HG02938 (cell line): ENCODE results near the gene TTC36.
"Not testable (repeated sequence)": the region's sequence is repeated elsewhere in the genome, so short reads cannot be mapped to it uniquely, and the experiment has no call there.

ENCODE experiments used
- ATAC-seq: cut with Tn5 transposase; IDR thresholded peaks from one replicate; pipeline ENCODE4 v1.9.1; 2021; ENCODE audit warnings: mild to moderate bottlenecking, moderate library complexity; ENCODE audit not compliant: unreplicated experiment

TTC36 gene, protein sequence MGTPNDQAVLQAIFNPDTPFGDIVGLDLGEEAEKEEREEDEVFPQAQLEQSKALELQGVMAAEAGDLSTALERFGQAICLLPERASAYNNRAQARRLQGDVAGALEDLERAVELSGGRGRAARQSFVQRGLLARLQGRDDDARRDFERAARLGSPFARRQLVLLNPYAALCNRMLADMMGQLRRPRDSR

DNA sequence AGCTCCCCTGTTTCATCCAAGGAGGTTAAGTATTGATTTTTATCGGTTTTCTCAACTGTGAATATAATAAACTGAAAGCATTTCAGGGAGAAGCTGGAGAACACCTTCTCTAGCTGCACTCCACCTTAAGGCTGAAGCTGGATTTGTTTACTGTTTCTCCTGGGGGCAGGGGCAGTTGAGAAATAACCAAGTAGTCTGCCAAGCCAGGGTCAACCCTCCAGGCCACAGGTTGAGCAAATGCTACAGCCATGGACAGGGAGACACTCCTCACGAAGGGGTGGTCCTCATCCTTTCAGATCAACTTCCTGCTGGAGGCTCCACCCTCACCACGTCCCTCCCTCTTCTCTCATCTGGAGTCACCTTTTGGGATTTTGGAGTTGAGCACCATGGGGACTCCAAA lies at the start of gene TTC36:
TSS of gene TTC36 (plus strand) at position 366 of the 400 bp plus-strand sequence. CDS start at position 387, 21 bp downstream.
- no peak for ATAC-seq

DNA sequence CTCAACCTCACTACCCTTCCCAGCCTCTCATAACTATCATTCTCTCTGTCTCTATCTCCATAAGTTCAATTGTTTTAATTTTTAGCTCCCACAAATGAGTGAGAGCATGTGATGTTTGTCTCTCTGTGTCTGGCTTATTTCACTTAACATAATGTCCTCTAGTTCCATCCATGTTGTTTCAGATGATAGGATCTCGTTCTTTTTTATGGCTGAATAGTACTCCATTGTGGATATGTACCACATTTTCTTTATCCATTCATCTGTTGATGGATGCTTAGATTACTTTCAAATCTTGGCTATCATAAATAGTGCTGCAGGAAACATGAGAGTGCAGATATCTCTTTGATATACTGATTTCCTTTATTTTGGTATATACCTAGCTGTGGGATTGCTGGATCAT lies 46.0 kb upstream of the TTC36 start:
- not testable (repeated sequence) for ATAC-seq

DNA sequence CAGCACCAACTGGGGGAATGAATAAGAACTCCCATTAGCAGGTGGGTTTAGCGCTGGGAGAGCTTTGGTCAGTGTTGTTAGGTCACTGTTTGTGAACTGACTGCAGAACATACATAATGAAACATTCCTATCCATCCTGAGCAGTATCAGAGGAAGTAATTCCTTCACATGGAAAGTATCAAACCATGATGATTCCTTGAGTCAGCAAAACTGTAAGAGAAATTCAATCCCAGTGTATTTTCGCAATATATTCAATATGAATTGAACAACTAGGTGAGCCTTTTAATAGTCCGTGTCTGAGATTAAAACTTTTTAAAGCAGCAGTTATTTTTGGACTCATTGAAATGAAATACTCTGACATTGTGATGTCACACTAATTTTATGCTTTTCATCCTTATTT lies 42.9 kb upstream of the TTC36 start:
- ATAC-seq, result no peak

DNA sequence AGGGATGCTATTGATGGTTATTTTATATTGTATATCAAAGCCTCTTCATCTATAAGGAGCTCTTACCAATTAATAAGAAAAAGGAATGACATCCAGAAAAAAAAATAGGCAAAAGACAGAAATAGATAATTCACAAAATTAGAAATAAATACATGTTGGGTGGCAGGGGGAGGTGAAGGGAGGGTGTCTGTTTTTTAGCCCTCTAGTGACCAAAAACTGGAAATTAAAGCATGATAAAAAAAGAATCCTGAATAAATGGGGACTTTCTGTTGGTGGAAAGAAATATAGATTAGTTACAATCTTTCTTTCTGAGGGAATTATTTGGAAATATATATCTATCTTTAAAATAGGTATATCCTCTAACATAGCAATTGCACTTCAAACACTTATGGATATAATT lies 42.0 kb upstream of the TTC36 start:
- no peak for ATAC-seq

DNA sequence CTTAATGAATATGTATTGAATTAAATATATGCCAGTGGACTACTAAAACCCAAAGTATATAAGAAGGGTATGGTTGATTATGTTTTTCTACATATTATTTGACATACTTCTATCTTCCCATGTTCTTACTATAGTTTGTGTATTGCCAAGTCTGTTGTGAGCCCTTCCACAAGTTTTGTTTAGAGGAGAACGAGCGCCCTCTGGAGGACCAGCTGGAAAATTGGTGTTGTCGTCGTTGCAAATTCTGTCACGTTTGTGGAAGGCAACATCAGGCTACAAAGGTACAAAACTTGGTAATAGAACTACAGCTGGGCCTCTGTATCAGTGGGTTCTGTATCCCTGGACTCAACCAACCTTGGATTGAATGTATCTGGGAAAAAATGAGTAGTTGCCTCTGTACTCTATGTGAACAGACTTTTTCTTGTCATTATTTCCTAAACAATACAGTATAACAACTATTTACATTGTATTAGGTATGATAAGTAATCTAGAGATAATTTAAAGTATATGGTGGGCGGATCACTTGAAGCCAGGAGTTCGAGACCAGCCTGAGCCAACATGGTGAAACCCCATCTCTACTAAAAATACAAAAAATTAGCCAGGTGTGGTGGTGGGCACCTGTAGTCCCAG lies 38.7 kb upstream of the TTC36 start:
- ATAC-seq, result no peak

DNA sequence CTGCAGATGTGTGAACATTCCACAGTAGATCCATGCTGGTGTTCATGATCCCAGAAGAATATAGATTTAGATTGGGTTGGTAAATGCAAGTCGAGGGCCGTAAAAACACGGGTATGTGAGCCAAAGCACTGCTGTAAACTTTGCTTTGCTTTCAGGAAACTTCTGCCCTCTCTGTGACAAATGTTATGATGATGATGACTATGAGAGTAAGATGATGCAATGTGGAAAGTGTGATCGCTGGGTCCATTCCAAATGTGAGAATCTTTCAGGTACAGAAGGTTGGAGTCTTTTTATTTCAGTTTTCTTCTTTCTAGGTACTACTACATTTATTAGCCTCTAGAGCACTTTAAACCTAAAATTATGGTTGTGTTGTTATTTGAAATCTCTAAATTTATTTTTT lies 36.2 kb upstream of the TTC36 start:
- no peak for ATAC-seq

DNA sequence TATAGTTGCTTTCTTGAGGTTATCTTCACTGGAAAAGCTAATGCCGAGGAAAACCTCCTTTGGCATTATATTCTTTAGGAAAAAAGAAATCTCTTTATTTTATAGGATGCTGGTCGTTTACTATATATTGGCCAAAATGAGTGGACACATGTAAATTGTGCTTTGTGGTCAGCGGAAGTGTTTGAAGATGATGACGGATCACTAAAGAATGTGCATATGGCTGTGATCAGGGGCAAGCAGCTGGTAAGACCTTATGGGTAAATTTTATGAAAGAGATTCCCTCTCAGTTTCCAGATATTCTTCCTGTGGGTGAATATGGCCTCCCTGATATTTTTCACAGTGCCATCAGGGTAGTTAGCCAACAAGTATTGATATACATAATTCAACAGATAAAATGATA lies 29.4 kb upstream of the TTC36 start:
- ATAC-seq, result no peak

DNA sequence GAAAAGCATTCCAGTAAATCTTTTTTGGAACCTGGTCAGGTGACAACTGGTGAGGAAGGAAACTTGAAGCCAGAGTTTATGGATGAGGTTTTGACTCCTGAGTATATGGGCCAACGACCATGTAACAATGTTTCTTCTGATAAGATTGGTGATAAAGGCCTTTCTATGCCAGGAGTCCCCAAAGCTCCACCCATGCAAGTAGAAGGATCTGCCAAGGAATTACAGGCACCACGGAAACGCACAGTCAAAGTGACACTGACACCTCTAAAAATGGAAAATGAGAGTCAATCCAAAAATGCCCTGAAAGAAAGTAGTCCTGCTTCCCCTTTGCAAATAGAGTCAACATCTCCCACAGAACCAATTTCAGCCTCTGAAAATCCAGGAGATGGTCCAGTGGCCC lies 24.1 kb upstream of the TTC36 start:
- ATAC-seq, result no peak

DNA sequence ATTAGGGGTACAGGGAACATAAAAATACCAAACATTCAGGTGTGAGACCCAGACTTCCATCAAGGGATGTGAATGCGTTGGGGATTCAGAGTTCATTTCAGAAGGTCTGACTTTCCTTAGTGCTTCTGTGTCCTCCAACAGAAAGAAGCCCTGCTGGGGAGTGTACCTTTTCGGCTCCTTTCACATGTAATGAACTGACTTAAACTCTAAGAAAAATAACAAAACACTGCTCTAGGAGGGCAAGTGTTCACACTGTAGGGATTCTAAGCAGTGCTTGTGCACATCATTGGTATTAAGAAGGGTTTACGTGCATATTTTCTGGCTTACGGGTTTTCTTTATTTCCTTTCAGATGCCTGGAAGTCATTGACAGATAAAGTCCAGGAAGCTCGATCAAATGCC lies 15.7 kb upstream of the TTC36 start:
- no peak for ATAC-seq

DNA sequence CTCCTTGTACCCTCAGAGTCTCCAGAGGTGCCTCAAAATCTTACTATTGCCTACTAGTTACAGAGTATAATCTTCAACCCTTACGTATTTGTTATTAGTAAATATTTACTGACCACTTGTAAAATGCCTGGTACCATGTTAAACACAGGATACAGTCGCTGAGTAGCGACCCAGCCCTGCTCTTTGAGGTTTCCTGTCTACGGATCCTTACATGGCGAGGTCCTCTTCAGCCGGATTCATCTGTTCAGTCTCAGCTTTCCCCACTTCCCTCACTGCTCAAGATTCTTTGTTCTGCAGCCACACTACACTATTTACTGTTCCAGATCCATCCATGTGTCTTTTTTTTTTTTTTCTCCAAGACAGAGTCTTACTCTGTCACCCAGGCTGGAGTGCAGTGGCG lies 13.2 kb upstream of the TTC36 start:
- no peak for ATAC-seq

DNA sequence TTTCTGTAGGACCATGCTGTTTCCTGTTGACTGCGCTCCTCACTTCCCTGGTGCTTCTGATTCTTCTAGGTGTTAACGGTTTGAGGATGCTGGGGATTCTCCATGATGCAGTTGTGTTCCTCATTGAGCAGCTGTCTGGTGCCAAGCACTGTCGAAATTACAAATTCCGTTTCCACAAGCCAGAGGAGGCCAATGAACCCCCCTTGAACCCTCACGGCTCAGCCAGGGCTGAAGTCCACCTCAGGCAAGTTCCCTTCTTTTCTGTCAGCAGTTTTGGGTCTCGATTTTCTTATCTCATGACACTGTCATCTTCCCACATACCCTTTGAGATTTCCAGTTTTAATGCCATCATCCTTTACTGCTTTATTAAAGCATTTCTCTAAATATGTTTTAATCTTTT lies 7.7 kb upstream of the TTC36 start:
- no peak for ATAC-seq

DNA sequence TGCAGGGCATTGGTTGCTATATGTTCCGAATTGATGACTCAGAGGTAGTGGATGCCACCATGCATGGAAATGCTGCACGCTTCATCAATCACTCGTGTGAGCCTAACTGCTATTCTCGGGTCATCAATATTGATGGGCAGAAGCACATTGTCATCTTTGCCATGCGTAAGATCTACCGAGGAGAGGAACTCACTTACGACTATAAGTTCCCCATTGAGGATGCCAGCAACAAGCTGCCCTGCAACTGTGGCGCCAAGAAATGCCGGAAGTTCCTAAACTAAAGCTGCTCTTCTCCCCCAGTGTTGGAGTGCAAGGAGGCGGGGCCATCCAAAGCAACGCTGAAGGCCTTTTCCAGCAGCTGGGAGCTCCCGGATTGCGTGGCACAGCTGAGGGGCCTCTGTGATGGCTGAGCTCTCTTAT lies 5.4 kb upstream of the TTC36 start:
- no peak for ATAC-seq

DNA sequence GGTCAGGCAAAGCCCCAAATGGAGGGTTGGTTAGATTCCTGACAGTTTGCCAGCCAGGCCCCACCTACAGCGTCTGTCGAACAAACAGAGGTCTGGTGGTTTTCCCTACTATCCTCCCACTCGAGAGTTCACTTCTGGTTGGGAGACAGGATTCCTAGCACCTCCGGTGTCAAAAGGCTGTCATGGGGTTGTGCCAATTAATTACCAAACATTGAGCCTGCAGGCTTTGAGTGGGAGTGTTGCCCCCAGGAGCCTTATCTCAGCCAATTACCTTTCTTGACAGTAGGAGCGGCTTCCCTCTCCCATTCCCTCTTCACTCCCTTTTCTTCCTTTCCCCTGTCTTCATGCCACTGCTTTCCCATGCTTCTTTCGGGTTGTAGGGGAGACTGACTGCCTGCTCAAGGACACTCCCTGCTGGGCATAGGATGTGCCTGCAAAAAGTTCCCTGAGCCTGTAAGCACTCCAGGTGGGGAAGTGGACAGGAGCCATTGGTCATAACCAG lies 4.7 kb upstream of the TTC36 start:
- no peak for ATAC-seq

DNA sequence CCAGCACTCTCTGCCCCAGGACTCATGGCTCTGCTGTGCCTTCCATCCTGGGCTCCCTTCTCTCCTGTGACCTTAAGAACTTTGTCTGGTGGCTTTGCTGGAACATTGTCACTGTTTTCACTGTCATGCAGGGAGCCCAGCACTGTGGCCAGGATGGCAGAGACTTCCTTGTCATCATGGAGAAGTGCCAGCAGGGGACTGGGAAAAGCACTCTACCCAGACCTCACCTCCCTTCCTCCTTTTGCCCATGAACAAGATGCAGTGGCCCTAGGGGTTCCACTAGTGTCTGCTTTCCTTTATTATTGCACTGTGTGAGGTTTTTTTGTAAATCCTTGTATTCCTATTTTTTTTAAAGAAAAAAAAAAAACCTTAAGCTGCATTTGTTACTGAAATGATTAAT lies 2.9 kb upstream of the TTC36 start:
- no peak for ATAC-seq

DNA sequence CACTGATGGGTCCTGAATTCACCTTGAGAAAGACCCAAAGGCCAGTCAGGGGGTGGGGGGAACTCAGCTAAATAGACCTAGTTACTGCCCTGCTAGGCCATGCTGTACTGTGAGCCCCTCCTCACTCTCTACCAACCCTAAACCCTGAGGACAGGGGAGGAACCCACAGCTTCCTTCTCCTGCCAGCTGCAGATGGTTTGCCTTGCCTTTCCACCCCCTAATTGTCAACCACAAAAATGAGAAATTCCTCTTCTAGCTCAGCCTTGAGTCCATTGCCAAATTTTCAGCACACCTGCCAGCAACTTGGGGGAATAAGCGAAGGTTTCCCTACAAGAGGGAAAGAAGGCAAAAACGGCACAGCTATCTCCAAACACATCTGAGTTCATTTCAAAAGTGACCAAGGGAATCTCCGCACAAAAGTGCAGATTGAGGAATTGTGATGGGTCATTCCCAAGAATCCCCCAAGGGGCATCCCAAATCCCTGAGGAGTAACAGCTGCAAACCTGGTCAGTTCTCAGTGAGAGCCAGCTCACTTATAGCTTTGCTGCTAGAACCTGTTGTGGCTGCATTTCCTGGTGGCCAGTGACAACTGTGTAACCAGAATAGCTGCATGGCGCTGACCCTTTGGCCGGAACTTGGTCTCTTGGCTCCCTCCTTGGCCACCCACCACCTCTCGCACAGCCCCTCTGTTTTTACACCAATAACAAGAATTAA lies 2.4 kb upstream of the TTC36 start:
- ATAC-seq, result no peak

DNA sequence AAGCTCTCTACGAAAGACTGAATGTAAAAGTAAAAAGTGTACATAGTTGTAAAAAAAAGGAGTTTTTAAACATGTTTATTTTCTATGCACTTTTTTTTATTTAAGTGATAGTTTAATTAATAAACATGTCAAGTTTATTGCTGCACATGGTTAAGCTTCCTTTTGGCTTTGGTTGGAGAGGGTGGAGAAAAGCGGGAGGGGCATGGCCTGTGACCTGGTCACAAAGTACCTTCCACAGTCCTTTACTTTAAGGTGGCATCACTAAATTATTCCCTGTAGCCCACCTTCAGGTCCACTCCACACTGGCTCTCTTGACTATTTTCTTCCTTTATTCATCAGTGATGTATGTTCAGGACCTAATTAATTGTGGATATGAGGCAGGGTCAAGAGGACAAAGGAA lies 586 bp upstream of the TTC36 start:
- no peak for ATAC-seq

DNA sequence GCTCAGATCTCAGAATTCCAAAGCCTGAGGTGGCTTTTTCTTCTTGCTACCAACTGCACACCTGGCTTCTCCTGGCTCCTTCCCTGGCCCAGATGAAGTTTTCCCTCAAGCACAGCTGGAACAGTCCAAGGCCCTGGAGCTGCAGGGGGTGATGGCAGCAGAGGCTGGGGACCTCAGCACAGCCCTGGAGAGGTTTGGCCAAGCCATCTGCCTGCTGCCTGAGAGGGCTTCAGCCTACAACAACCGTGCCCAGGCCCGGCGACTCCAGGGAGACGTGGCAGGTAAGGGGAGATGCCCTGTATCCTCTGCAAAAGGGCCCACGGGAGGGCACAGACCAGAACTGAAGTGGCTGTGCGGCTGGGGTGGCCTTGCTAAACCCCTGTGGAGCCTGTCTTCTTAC lies 1.2 kb downstream of the TTC36 start:
- no peak for ATAC-seq

DNA sequence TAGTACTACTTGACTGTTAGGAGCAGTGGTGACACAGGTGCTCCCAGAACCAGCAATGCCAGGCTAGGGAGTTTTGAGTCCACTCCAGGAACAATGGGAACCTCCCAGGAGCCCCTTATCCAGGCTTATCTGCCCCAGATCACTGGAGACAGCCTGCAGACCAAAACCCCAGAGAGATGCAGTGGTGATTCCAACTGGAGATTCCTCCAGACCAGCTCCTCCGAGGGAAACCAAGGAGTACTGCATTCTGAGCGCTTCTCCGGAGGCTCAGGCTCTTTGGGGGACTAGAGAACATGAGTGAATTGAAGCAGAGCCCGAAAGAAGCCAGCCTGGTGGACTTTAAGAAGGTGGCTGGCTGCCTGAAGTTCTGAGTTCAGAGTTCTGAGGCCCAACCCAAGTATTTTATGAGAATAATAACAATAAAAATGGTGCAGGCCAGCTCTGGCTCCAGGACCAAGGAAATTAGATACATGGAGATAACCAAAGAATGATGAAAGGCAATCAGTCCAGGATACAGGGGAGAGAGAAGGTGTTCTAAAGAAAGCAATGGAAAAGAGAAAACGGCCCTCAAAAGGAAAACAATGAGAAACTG lies 2.4 kb downstream of the TTC36 start:
- no peak for ATAC-seq

DNA sequence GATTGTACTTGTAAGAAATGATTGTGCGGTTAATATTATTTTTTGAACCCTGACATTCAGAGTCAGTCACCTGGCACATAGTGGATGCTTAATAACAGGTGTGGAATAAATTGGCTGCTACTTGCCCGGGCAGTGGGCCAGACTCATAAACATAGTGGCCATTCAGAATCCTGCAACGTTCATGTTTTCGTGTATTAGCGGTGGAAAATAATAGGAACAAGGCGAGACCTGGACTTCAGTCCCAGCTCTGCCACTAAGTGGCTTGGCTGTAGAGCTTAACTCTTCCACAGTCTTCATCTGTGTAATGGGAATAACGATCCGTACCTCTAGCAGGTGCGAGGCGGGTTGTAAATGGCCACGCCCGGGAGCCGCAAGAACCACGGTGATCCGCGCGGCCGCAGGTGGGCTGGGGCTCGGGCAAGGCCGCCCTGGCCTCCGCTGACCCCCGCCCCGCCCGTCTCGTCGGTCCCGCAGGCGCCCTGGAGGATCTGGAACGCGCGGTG lies 3.0 kb downstream of the TTC36 start:
- ATAC-seq, result peak; percentile 16

DNA sequence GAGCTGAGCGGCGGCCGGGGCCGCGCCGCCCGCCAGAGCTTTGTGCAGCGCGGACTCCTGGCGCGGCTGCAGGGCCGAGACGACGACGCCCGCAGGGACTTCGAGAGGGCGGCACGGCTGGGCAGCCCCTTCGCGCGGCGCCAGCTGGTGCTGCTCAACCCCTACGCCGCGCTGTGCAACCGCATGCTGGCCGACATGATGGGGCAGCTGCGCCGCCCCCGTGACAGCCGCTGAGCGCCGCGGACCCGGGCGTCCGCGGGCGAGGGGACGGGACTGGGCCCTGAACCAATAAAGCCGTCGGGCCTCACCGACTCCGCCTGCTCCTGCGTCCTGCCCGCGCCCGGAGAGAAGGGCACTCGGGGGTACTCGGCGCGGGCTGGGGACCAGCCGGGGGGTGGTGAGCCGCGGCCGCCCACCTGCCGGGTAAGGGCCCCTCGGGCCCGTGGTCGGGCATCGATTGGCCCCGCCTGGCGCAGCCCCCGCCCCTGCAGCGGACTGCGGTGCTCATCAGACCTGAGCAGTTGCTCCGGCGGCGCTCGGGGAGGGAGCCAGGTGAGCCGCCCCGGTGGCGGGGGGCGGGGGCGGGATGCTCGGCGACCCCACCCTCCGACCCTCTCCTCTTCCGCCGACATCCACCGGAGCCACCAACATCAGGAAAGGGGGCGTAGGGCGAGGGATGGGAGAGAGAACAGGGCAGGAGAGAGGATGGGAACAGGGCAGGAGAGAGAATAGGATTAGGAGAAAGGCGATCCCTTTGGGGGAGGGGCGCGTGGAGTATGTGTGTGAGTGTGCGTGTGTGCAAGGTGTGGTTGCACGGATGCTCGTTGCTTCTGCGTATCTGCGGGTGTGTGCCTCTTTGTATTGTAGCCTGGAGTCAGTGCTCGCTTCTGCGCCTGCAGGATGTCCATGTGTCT lies 3.7 kb downstream of the TTC36 start, which contains the start of gene TMEM25:
TSS of gene TMEM25 (plus strand) at position 510 of the 914 bp plus-strand sequence. CDS start 610 bp downstream, outside the sequence.
- ATAC-seq, result peak; percentile 42
